ENCODE measurements around the gene RBM43.

Gene RBM43

GRCh38 chr2:151217343-151217742 is 44.3 kb downstream of the RBM43 start:
- no peak for DNase-seq (ENCODE audit: low read depth)

GRCh38 chr2:151207100-151207499 is 54.6 kb downstream of the RBM43 start:
- no peak for DNase-seq (ENCODE audit: low read depth)

- no peak for DNase-seq (ENCODE audit: low read depth)
These were observed 55.2 kb downstream of the RBM43 start for GRCh38 chr2:151206446-151206968.

DNA sequence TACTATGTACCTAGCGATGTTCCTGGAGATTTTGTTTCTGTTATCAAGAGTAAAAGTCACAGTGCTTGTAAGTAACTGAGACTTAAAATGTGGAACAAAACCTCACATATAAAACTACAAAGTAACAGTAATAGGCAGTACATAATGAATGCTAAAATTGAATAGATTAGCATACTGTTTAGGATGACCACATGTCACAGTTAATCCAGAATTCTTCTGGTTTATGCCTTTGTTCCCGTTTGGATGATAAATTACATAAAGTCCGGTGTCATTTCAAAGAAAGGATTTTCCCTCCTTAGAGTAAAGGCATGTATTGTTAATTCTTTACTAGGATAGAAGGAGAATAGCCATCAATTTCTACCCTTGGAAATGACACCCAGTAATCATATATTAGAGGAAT is 56.1 kb downstream of the RBM43 start:
- no peak for DNase-seq (ENCODE audit: low read depth)

- no peak for DNase-seq (ENCODE audit: low read depth)
These were observed 56.9 kb downstream of the RBM43 start for GRCh38 chr2:151204756-151205155.

GRCh38 chr2:151200844-151201243 is 60.8 kb downstream of the RBM43 start:
- DNase-seq (ENCODE audit: low read depth), result no peak

- DNase-seq (ENCODE audit: low read depth), result no peak
These were observed 61.4 kb downstream of the RBM43 start for GRCh38 chr2:151200277-151200676.

GRCh38 chr2:151198645-151199044 is 63.0 kb downstream of the RBM43 start:
- DNase-seq (ENCODE audit: low read depth), result no peak
